Fibroblast of skin of scalp (primary cell): Measurements from ENCODE around the gene CD55.

Experiments
- DNase-seq: peaks from one replicate; pipeline ENCODE4 v3.0.0-alpha.2; 2013

The CD55 gene

DNA sequence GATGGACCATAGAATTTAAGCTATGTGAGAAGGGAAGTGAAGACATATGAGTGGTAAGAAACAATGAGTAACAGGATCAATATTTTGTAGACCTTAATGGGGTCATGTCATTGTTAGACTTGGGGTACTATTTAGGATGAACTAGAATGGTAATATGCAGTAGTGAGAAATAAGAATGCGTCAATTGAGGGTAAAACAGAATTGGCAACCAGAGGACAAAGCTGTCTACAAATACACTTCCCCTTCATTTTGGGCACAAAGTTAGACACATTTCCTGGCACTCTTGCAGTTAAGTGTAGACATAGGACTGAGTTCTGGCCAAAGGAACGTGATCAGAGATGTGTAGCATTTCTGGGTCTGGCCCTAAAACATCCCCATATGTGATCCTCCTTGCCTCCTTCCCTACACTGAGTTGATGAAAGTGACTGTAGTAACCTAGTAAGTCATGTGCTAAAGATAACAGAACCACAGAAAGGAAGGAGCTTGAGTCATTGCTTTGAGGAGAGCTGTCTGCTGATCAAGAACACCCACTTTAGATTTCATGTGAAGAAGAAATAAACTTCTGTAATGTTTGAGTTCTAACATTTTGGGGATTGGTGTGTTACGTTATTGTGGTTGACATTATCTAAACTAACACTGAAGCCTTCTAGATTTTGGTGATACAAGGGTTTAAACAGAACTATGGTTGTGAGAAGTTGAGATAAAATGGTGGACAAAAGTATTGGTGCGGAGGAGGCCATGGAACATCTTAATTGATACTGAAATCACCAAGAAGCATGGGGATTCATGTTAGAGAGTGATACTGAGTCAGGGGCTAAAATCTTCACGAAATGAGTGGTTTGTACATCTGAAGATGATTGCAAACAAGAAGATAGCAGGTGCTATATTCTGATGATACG is 41.7 kb downstream of the CD55 start:
- DNase-seq, result no peak

DNA sequence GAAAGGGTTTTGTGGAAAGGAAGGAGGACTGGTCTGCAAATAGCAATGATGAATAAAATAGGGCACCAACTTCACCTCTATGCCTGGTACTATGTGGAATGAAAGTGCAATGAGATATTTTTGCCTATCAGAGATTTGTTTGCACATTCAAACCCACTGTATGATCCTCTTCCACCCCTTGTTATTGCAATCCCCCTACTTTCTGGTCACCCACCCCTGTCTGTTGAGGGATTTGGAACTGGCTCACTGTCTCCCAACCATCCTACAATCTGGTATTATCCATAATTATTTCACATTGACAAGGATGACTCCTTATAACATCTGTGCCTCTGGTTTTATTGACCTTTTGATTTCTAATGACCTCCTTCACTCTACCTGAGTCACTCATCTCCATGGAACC is 42.4 kb downstream of the CD55 start:
- no peak for DNase-seq

DNA sequence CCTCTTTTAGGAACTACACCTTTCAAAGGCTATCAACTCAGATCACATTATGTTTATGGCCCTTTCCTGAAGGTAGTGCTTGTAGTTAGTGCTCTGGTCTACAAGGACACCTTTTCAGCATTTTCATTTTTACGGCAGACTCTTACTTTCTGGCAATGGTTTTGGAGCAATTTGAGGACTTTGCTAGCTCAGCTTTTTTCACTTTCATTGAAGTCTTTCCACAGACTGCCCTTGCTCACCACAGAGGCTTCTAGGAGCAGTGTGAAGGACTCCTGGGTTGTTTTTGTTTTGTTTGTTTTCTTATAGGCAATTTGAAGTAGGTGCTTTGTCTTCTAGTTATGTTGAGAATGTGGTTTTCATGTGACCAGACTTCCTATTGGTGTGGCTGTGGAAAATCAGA is 43.1 kb downstream of the CD55 start:
- DNase-seq, result no peak

DNA sequence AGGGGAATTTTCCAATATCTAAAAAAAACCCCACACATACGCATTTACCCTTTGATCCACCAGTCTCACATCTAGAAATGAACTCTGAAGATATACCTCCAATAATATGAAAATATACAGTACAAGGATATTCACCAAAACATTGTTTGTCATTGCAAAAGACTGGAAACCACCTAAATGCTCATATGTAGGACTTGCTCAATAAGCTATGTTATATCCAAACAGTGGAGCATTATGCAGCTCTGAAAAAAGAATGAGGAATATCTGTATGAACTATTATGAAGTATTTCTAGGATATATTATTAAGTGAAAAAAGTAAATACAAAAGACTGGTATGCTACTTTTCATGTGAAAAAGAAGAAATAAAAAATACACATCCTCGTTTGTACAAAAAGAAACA is 43.6 kb downstream of the CD55 start:
- DNase-seq, result no peak

DNA sequence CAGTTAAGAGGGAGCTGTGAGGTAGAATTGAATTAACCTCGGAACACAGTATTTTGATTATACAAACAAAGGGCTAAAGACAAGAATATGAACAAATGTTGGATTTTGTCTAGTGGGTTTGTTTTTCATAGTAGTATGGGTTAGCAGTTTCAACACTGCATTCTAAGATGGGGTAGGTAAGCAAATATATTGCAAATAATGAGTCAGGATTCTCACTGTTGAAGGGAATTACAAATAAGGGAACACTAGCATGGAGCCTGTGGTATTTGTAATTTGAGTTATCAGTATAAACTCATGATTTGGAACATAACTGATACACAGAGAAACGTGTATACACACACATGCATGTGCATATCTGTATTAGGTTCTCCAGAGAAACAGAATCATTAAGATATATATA is 44.5 kb downstream of the CD55 start:
- DNase-seq, result no peak

DNA sequence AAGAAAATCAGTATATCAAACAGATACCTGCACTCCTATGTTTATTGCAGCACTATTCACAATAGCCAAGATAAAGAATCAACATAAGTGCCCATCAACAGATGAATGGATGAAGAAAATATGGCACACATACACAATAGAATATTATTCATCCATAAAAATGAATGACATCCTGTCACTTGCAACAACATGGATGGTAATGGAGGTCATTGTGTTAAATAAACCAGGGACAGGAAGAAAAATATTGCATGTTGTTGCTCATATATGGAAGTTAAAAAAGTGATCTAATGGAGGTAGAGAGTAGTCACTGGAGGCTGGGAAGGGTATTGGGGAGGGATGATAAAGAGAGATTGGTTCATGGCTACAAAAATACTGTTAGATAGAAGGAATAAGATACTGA is 67.2 kb downstream of the CD55 start:
- no peak for DNase-seq

DNA sequence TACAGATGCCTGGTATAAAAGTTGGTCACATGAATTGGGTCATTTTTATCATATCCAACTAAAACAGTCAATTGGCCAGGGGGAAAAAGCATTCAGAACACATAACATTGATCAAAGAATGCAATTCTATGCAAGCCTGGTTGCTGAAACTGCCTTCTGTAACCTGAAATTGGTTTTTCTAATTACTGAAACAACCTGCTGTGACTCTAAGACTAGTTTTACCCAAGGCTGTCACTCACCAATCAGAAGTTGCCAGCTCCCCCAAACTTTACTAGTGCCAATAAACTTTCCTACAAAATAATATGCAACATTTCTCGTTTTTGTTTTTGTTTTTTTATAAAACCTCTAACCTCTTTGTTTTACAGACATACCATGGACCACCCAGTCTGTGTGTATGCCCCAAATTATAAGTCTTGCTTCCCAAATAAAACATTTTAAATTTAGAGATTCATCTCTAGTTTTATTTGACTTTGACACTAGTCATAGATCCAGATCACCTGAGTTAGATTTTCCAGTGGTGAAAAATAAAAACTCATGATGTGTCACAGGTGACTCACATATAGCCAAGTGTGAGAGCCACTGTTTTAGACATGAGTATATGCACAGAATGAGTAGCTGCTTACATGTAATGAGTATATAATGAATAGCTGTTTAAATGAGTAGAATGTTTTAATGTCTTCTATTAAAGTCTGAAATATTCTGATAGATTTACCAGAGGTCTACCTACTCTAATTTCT is 68.4 kb downstream of the CD55 start:
- DNase-seq, result peak; percentile 22

DNA sequence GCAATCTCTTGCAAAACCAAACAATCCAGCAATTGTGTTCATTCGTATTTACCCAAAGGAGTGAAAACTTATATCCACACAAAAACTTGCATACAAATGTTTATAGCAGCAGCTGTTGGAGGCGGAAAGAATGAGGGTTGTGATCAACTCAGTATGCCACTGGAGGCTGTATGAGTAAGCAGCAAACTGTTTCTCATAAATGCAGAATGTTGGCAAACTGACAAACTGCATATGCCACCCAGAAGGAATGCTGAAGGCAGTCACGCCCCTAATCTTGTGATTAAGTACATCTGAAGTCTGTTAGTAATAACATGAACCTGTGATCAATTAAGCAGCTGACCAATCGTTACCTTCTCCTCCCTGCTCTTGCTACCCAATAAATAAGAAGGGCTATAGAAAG is 72.1 kb downstream of the CD55 start:
- DNase-seq, result peak; percentile 97

DNA sequence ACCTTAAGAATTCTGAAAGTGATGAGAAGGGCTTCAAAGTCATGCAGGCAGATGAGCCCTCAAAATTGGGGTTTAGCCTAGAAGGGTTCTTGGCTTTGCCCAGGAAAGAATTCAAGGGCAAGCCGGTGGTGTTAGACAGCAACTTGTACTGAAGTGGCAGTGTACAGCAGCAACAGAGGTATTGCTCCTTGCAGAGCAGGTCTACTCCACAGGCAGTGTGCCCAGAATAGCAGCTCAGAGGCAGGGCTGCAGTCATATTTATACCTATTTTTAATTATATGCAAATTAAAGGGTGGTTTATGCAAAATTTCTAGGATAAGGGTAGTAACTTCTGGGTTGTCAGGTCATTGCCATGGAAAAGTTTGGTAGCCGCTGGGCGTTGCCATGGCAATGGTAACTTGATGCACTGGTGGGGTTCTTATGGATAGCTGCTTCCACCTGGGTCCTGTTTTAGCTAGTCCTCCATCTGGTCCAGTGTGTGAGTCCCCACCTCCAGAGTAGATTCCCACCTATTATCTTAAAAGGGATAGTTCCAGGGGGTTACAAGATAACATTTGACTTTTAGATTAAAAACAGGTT is 74.8 kb downstream of the CD55 start:
- no peak for DNase-seq

DNA sequence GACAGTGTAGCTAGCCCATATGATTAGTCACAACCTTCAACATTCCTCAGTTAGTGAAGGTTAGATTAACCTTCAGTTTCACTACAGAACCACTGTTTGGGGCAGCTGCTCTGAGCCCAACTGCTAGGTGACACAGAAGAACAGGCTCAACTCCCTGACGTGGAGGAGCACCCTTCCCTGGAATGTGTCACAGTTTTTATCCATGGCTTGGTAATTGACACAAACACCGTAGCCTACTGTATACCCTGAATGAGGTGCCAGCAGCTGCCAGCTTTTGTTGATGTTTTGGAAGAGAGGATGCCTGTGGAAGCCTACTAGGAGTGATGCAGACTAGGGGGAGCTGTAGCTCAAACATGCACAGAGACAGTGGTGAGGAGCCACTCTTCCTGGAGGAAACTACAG is 76.0 kb downstream of the CD55 start:
- no peak for DNase-seq

DNA sequence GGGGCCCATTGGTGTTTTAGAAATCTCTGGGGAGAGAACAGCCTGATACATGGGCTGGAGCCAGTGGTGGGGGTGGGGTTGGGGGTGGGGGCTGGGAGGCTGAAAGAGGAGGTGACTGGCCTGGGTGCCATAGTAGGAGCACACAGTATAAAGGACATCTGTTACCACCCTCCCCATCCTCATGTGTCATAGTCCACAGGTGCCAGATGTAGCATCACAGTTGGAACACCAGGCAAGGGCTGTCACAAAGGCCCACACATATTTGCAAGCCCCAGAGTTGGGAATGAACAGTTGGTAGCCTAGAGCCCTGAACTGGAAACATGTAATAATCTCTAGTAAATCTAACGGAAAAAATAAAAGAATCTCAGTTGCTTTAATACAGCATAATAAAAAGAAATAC is 77.5 kb downstream of the CD55 start:
- DNase-seq, result no peak

DNA sequence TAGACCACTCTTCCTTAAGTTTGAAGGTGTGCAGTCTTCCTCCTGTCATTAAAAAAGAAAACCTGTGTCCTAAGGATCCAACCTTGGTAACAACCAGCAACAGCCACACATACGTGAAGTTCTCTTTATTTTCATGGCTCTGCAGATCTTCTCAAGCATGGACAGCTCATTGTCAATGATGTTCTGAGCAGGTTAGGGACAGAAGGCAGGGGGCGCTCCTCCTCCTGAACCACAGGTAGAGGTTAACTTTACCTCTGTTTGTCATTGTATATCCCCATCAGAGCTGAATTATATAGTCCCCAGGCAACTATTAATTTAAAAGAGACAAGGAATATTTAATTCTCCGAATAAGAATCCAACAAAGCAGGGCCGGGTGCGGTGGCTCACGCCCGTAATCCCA is 80.1 kb downstream of the CD55 start:
- no peak for DNase-seq

DNA sequence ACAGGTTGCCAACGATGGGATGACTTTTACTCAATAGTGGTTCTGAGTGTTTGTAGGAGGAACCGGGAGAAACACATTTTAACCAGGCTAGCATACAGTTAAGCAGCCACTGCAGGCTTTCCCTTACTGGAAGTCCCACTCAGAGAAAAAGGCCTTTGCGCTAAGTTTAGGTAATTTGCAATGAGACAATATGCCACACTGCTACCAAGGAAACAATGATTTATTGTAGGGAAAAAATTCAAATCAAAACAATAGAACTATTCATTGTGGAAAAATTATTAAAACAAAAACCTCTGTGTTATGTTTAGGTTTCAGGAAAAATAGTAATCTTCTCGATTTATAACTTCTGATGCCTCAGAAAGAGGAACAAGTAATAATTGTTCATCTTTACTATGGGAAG is 81.3 kb downstream of the CD55 start:
- DNase-seq, result no peak

DNA sequence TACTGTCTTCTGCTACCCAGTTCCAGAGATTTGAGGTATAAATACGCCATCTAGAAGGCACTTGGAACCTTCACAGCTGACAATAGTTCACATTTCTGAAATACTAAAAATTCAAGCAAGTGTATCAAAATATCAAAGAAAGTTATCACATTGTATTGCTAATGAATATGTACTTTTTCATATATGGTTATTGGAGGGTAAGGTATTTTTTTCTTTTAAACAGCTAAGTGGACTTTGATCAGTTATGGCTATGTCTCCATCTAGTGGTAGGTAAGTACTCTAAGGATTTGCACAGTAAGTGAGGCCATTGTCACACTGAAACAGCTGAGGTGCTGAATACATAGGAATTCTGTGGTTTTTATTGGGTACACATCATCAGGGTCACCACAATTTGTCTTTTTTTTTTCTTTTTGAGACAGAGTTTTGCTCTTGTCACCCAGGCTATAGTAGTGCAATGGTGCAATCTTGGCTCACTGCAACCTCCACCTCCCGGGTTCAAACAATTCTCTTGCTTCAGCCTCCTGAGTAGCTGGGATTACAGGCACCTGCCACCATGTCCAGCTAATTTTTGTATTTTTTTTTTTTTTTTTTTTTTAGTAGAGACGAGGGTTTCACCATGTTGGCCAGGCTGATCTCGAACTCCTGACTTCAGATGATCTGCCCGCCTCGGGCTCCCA is 83.5 kb downstream of the CD55 start:
- peak; percentile 74 for DNase-seq

DNA sequence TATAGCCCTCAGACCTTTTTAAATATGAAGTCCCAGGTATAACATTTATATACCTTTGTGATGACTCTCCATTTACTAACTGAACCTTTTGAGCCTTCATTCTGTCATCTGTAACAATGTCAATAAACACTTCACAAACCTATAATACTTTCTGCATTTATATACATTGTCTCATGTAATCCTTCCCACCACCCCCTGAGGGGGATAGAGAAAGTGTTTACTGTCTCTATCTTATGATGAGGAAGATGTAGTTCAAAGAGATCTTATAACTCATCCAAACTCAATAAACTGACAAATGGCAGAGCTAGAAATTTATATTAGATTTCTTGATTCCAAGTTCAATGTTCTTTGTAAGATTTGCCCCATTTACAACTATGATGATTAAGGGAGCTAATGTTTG is 84.3 kb downstream of the CD55 start:
- DNase-seq, result no peak

DNA sequence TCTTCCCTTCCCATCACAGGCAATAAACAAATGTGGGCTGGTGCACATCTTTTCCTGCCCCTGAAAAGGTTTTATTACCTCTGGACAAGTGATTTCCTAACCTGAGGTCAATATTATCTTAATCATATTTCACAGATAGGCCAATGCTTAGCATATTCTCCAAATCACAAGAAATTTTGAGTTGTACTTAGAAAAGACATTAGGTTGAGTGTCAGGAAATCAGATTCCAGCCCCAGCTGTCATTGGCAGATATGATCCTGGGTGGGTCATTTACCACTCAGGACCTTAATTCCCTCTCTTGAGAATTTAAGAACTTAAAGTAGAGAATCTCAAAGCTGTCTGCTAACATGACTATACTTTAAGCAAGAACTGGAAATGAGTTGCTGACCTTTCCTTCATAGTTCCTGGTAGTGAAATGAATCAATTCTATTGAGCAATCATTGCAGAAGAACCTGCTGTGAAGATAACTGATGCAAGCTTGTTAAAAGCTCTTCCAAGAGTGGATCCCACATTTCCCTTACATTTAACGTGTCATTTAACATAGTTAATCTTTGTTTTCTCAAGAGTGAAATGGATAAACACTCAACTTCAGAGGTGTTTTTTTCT is 86.3 kb downstream of the CD55 start:
- DNase-seq, result peak; percentile 10
